Measurements from ENCODE around the gene IGFN1. TPM values are rescaled to one million over a fixed set of nuclear protein-coding genes. Genes with fewer than 3 reads are reported as not detected.
"Not testable (repeated sequence)": the region's sequence is repeated elsewhere in the genome, so short reads cannot be mapped to it uniquely, and the experiment has no call there.

IGFN1 gene
- total and polyA plus RNA-seq, 2 experiments from 2014 or later = not detected

DNA sequence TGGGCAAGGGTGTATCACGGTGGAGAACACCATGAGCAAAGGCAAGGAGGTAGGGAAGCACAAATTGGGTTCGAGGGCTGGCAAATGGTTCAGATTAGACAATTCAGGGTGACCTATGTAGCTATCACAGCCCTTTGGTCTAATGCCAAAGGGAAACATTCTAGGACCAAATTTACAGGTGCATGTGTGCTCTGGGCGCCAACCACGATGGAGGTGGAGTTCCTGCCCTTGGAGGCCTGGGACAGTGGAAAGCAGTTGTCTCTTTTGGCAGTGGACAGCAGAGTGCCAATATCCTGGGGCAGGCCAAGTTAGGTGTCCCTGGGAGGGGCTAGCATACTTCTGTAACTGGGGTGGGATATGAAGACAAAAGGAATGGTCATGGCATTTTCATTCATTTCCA, 40.1 kb downstream of the IGFN1 start:
- no peak overlapping the region for H3K27ac Mint-ChIP-seq
- H3K27me3 Mint-ChIP-seq (ENCODE audit: insufficient read depth, low read depth, poor library complexity) = no peaks in the 10 kb centered on the region
- ATAC-seq (no peak), DNase-seq (ENCODE audit: low spot score) (no peak)
- Histone ChIP-seq H4K20me1 (replicated peaks; ENCODE audit: insufficient read depth) (no peaks in the 10 kb centered on the region), H3K4me2 (no peak overlapping the region), H3K9me2 (ENCODE audit: insufficient read depth) (no peaks in the 10 kb centered on the region), H3K27ac (ENCODE audit: low read depth) (no peak overlapping the region), H3K4me3 (no peak overlapping the region), H3K36me3 (ENCODE audit: insufficient read depth) (no peaks in the 10 kb centered on the region), H3K27me3 (ENCODE audit: insufficient read depth) (no peaks in the 10 kb centered on the region), H3K4me1 (ENCODE audit: insufficient read depth) (no peaks in the 10 kb centered on the region), H3F3A (replicated peaks; ENCODE audit: low read depth) (no peaks in the 10 kb centered on the region), H3K79me2 (replicated peaks; ENCODE audit: insufficient read depth) (no peaks in the 10 kb centered on the region), H2AFZ (no peak overlapping the region)
- no peaks in the 10 kb centered on the region for H3K4me1 Mint-ChIP-seq
- peaks cover 11% of the 10 kb centered on the region; the same call in 2 of the 3 replicates for H3K9me3 Mint-ChIP-seq
- no peaks in the 10 kb centered on the region for H3K36me3 Mint-ChIP-seq (ENCODE audit: low read depth)
- no peak for TF ChIP-seq JUNB (IDR thresholded peaks at IDR 0.05; ENCODE audit: unreplicated experiment)
- H3K4me3 Mint-ChIP-seq = no peak overlapping the region

DNA sequence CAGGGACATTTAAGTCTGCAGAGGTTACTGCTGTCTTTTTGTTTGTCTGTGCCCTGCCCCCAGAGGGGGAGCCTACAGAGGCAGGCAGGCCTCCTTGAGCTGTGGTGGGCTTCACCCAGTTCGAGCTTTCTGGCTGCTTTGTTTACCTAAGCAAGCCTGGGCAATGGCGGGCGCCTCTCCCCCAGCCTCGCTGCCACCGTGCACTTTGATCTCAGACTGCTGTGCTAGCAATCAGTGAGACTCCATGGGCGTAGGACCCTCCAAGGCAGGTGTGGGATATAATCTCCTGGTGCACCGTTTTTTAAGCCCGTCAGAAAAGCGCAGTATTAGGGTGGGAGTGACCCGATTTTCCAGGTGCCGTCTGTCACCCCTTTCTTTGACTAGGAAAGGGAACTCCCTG, 49.0 kb downstream of the IGFN1 start:
- H3K27me3 ChIP-seq (ENCODE audit: insufficient read depth); H3K27ac Mint-ChIP-seq; H3K27ac ChIP-seq (ENCODE audit: low read depth); H3K79me2 ChIP-seq (replicated peaks; ENCODE audit: insufficient read depth); H3K4me3 Mint-ChIP-seq; H3K4me1 ChIP-seq (ENCODE audit: insufficient read depth); H3K4me2 ChIP-seq; H3F3A ChIP-seq (replicated peaks; ENCODE audit: low read depth); ATAC-seq; H3K4me1 Mint-ChIP-seq; H3K9me2 ChIP-seq (ENCODE audit: insufficient read depth); H3K27me3 Mint-ChIP-seq (ENCODE audit: insufficient read depth, low read depth, poor library complexity); H4K20me1 ChIP-seq (replicated peaks; ENCODE audit: insufficient read depth); H2AFZ ChIP-seq; DNase-seq (ENCODE audit: low spot score); H3K4me3 ChIP-seq; H3K36me3 ChIP-seq (ENCODE audit: insufficient read depth): not testable (repeated sequence)
- H3K36me3 Mint-ChIP-seq (ENCODE audit: low read depth) = peaks cover 11% of the 10 kb centered on the region; the same call in 2 of the 3 replicates
- H3K9me3 Mint-ChIP-seq = peaks cover 27% of the 10 kb centered on the region

DNA sequence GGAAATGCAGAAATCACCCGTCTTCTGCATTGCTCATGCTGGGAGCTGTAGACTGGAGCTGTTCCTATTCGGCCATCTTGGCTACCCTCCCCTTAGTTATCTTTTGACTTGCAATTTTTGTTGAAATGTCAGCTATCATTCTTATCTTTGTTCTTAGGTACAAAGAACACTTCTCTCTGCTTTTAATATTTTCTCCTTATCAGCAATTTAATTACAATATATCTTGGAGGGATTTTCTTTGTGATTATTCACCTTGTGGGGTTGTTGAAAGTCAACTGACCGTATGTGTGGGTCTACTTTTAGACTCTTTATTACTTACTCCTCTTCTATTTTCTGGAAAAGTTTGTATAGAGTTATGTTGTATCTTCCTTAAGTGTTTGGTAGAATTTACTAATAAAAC, 49.5 kb downstream of the IGFN1 start:
- H3K79me2 ChIP-seq (replicated peaks; ENCODE audit: insufficient read depth) = no peaks in the 10 kb centered on the region
- H3K4me1 ChIP-seq (ENCODE audit: insufficient read depth) = no peaks in the 10 kb centered on the region
- H3K4me2 ChIP-seq = no peak overlapping the region
- no peak overlapping the region for H3K27ac ChIP-seq (ENCODE audit: low read depth)
- H4K20me1 ChIP-seq (replicated peaks; ENCODE audit: insufficient read depth) = no peaks in the 10 kb centered on the region
- Mint-ChIP-seq H3K27me3 (ENCODE audit: insufficient read depth, low read depth, poor library complexity) (no peaks in the 10 kb centered on the region), H3K27ac (no peak overlapping the region), H3K36me3 (ENCODE audit: low read depth) (peaks cover 11% of the 10 kb centered on the region; the same call in 2 of the 3 replicates), H3K4me1 (no peaks in the 10 kb centered on the region), H3K9me3 (peaks cover 27% of the 10 kb centered on the region), H3K4me3 (no peak overlapping the region)
- ATAC-seq = no peak
- no peaks in the 10 kb centered on the region for H3K9me2 ChIP-seq (ENCODE audit: insufficient read depth)
- H2AFZ ChIP-seq = no peak overlapping the region
- DNase-seq (ENCODE audit: low spot score) = no peak
- H3K4me3 ChIP-seq = no peak overlapping the region
- no peaks in the 10 kb centered on the region for H3F3A ChIP-seq (replicated peaks; ENCODE audit: low read depth)
- no peaks in the 10 kb centered on the region for H3K36me3 ChIP-seq (ENCODE audit: insufficient read depth)
- no peaks in the 10 kb centered on the region for H3K27me3 ChIP-seq (ENCODE audit: insufficient read depth)
- TF ChIP-seq EZH2phosphoT487 (IDR thresholded peaks at IDR 0.05; ENCODE audit: unreplicated experiment) = no peak
- no peak for TF ChIP-seq ZNF114 (CRISPR knock-in tag; IDR thresholded peaks at IDR 0.05)
- no peak for TF ChIP-seq POLR2AphosphoS5 (IDR thresholded peaks at IDR 0.05; ENCODE audit: low read depth)
- no peak for TF ChIP-seq JUNB (IDR thresholded peaks at IDR 0.05; ENCODE audit: unreplicated experiment)
- TF ChIP-seq, protein P1, sequence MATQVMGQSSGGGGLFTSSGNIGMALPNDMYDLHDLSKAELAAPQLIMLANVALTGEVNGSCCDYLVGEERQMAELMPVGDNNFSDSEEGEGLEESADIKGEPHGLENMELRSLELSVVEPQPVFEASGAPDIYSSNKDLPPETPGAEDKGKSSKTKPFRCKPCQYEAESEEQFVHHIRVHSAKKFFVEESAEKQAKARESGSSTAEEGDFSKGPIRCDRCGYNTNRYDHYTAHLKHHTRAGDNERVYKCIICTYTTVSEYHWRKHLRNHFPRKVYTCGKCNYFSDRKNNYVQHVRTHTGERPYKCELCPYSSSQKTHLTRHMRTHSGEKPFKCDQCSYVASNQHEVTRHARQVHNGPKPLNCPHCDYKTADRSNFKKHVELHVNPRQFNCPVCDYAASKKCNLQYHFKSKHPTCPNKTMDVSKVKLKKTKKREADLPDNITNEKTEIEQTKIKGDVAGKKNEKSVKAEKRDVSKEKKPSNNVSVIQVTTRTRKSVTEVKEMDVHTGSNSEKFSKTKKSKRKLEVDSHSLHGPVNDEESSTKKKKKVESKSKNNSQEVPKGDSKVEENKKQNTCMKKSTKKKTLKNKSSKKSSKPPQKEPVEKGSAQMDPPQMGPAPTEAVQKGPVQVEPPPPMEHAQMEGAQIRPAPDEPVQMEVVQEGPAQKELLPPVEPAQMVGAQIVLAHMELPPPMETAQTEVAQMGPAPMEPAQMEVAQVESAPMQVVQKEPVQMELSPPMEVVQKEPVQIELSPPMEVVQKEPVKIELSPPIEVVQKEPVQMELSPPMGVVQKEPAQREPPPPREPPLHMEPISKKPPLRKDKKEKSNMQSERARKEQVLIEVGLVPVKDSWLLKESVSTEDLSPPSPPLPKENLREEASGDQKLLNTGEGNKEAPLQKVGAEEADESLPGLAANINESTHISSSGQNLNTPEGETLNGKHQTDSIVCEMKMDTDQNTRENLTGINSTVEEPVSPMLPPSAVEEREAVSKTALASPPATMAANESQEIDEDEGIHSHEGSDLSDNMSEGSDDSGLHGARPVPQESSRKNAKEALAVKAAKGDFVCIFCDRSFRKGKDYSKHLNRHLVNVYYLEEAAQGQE (IDR thresholded peaks at IDR 0.05; ENCODE audit: unreplicated experiment) = no peak
- no peak for TF ChIP-seq CREB1 (CRISPR knock-in tag; IDR thresholded peaks at IDR 0.05; ENCODE audit: low read depth)
- TF ChIP-seq, protein P2, sequence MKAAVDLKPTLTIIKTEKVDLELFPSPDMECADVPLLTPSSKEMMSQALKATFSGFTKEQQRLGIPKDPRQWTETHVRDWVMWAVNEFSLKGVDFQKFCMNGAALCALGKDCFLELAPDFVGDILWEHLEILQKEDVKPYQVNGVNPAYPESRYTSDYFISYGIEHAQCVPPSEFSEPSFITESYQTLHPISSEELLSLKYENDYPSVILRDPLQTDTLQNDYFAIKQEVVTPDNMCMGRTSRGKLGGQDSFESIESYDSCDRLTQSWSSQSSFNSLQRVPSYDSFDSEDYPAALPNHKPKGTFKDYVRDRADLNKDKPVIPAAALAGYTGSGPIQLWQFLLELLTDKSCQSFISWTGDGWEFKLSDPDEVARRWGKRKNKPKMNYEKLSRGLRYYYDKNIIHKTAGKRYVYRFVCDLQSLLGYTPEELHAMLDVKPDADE (IDR thresholded peaks at IDR 0.05) = no peak
- TF ChIP-seq, protein P3, sequence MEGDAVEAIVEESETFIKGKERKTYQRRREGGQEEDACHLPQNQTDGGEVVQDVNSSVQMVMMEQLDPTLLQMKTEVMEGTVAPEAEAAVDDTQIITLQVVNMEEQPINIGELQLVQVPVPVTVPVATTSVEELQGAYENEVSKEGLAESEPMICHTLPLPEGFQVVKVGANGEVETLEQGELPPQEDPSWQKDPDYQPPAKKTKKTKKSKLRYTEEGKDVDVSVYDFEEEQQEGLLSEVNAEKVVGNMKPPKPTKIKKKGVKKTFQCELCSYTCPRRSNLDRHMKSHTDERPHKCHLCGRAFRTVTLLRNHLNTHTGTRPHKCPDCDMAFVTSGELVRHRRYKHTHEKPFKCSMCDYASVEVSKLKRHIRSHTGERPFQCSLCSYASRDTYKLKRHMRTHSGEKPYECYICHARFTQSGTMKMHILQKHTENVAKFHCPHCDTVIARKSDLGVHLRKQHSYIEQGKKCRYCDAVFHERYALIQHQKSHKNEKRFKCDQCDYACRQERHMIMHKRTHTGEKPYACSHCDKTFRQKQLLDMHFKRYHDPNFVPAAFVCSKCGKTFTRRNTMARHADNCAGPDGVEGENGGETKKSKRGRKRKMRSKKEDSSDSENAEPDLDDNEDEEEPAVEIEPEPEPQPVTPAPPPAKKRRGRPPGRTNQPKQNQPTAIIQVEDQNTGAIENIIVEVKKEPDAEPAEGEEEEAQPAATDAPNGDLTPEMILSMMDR (conservative IDR thresholded peaks at IDR 0.05; ENCODE audit: low read depth in 2 of 2) = no peak
